H9 (cell line): Measurements from ENCODE around the gene STMN1. TPM values are rescaled to one million over a fixed set of nuclear protein-coding genes. Genes with fewer than 3 reads are reported as not detected.

Experiments used
- DNase-seq: peaks from one replicate; pipeline ENCODE4 v3.0.0-alpha.2; 2017
- H2AFZ ChIP-seq: one replicate; pipeline ENCODE4 v1.6.1; 2013; ENCODE audit warnings: mild to moderate bottlenecking, low read length, control low read depth, moderate library complexity
- H2AK5ac ChIP-seq: 2 replicates; pipeline ENCODE4 v1.6.1; 2013; ENCODE audit warnings: low read length, control low read depth, mixed read lengths; ENCODE audit not compliant: insufficient read length
- H2BK120ac ChIP-seq: one replicate; pipeline ENCODE4 v1.6.1; 2013; ENCODE audit warnings: low read depth, mild to moderate bottlenecking, low read length, control low read depth, inconsistent platforms; ENCODE audit not compliant: poor library complexity, severe bottlenecking
- H2BK12ac ChIP-seq: 2 replicates; pipeline ENCODE4 v1.6.1; 2013; ENCODE audit warnings: low read length, control low read depth, mixed read lengths, low read depth; ENCODE audit not compliant: insufficient read length
- H2BK15ac ChIP-seq: 2 replicates; pipeline ENCODE4 v1.6.1; 2013; ENCODE audit warnings: low read depth, low read length, control low read depth
- H2BK20ac ChIP-seq: one replicate; pipeline ENCODE4 v1.6.1; 2013; ENCODE audit warnings: low read depth, mild to moderate bottlenecking, low read length, control low read depth, inconsistent platforms; ENCODE audit not compliant: poor library complexity, severe bottlenecking
- H2BK5ac ChIP-seq: 2 replicates; pipeline ENCODE4 v1.6.1; 2013; ENCODE audit warnings: low read length, control low read depth, mixed read lengths; ENCODE audit not compliant: insufficient read length
- H3K14ac ChIP-seq: 2 replicates; pipeline ENCODE4 v1.6.1; 2013; ENCODE audit warnings: low read length, control low read depth; ENCODE audit not compliant: insufficient read depth
- H3K18ac ChIP-seq: 2 replicates; pipeline ENCODE4 v1.6.1; 2013; ENCODE audit warnings: low read depth, mild to moderate bottlenecking, mixed read lengths, low read length, control low read depth; ENCODE audit not compliant: insufficient read length
- H3K23ac ChIP-seq: 2 replicates; pipeline ENCODE4 v1.6.1; 2013; ENCODE audit warnings: low read length, control low read depth, mixed read lengths, low read depth; ENCODE audit not compliant: insufficient read length
- H3K23me2 ChIP-seq: 2 replicates; pipeline ENCODE4 v1.6.1; 2013; ENCODE audit warnings: low read depth, mild to moderate bottlenecking, mixed read lengths, low read length, control low read depth; ENCODE audit not compliant: insufficient read length, poor library complexity, severe bottlenecking
- H3K27ac ChIP-seq: 2 replicates; pipeline ENCODE4 v1.5.1; 2013; ENCODE audit warnings: low read length, control low read depth, mixed read lengths, low read depth; ENCODE audit not compliant: insufficient read length
- H3K27me3 ChIP-seq: 2 replicates; pipeline ENCODE4 v1.6.1; 2013; ENCODE audit warnings: low read length, control low read depth, inconsistent platforms; ENCODE audit not compliant: insufficient read depth
- H3K4ac ChIP-seq: 2 replicates; pipeline ENCODE4 v1.6.1; 2013; ENCODE audit warnings: low read depth, mild to moderate bottlenecking, control low read depth, inconsistent platforms, low read length, moderate library complexity
- H3K4me1 ChIP-seq: 2 replicates; pipeline ENCODE4 v1.6.1; 2013; ENCODE audit warnings: low read length, control low read depth, inconsistent platforms; ENCODE audit not compliant: insufficient read depth
- H3K4me2 ChIP-seq: 2 replicates; pipeline ENCODE4 v1.6.1; 2013; ENCODE audit warnings: low read length, control low read depth, mixed read lengths; ENCODE audit not compliant: insufficient read length, insufficient read depth
- H3K56ac ChIP-seq: 2 replicates; pipeline ENCODE4 v1.6.1; 2013; ENCODE audit warnings: low read depth, mild to moderate bottlenecking, mixed read lengths, low read length, control low read depth; ENCODE audit not compliant: insufficient read length
- H3K79me1 ChIP-seq: 2 replicates; pipeline ENCODE4 v1.6.1; 2013; ENCODE audit warnings: low read depth, mild to moderate bottlenecking, moderate library complexity, low read length, control low read depth, inconsistent platforms; ENCODE audit not compliant: insufficient read depth, poor library complexity, severe bottlenecking
- H3K79me2 ChIP-seq: 2 replicates; pipeline ENCODE4 v1.6.1; 2013; ENCODE audit warnings: low read length, control low read depth, inconsistent platforms; ENCODE audit not compliant: insufficient read depth
- H3K9ac ChIP-seq: 2 replicates; pipeline ENCODE4 v1.6.1; 2013; ENCODE audit warnings: low read length, control low read depth, mixed read lengths; ENCODE audit not compliant: insufficient read length; ENCODE audit errors: extremely low read depth
- H3K9me3 ChIP-seq: one replicate; pipeline ENCODE4 v1.6.1; 2013; ENCODE audit warnings: low read depth, low read length, inconsistent platforms; ENCODE audit not compliant: control insufficient read depth
- H3T11ph ChIP-seq: one replicate; pipeline ENCODE4 v1.6.1; 2013; ENCODE audit warnings: mild to moderate bottlenecking, low read length, control low read depth, inconsistent platforms
- H4K20me1 ChIP-seq: one replicate; pipeline ENCODE4 v1.6.1; 2013; ENCODE audit not compliant: control insufficient read depth, insufficient read length, insufficient read depth
- H4K5ac ChIP-seq: 2 replicates; pipeline ENCODE4 v1.6.1; 2013; ENCODE audit warnings: low read depth, mild to moderate bottlenecking, mixed read lengths, low read length, control low read depth; ENCODE audit not compliant: insufficient read length
- H4K8ac ChIP-seq: replicated peaks from 2 replicates; pipeline ENCODE4 v1.6.1; 2013; ENCODE audit warnings: low read length, control low read depth, mixed read lengths, low read depth; ENCODE audit not compliant: insufficient read length
- H4K91ac ChIP-seq: 2 replicates; pipeline ENCODE4 v1.6.1; 2013; ENCODE audit warnings: low read depth, mild to moderate bottlenecking, moderate library complexity, mixed read lengths, low read length, control low read depth; ENCODE audit not compliant: insufficient read length
- H3K27ac Mint-ChIP-seq, 3 experiments: 2 replicates in 2 of 3; 3 replicates in 1 of 3; pipeline ENCODE4 v1.8.0; 2020 to 2021; ENCODE audit warnings: mixed read lengths in 3 of 3, mild to moderate bottlenecking in 1 of 3, moderate library complexity in 1 of 3
- H3K27me3 Mint-ChIP-seq: 2 replicates; pipeline ENCODE4 v1.8.0; 2021; ENCODE audit warnings: low read depth, mild to moderate bottlenecking, moderate library complexity, mixed read lengths
- H3K36me3 Mint-ChIP-seq, 3 experiments: 2 replicates in 2 of 3; 3 replicates in 1 of 3; pipeline ENCODE4 v1.8.0; 2020 to 2021; ENCODE audit warnings: low read depth in 3 of 3, mixed read lengths in 3 of 3; ENCODE audit not compliant: insufficient read depth in 1 of 3
- H3K4me1 Mint-ChIP-seq, 2 experiments: 2 replicates each; pipeline ENCODE4 v1.8.0; 2020; ENCODE audit warnings: mixed read lengths in 2 of 2
- H3K4me3 Mint-ChIP-seq, 2 experiments: 2 replicates in 1 of 2; 3 replicates in 1 of 2; pipeline ENCODE4 v1.8.0; 2020 to 2021; ENCODE audit warnings: mild to moderate bottlenecking in 2 of 2, mixed read lengths in 2 of 2, moderate library complexity in 1 of 2
- H3K9me3 Mint-ChIP-seq, 2 experiments: 2 replicates in 1 of 2; 3 replicates in 1 of 2; pipeline ENCODE4 v1.8.0; 2020; ENCODE audit warnings: mild to moderate bottlenecking in 2 of 2, mixed read lengths in 2 of 2, moderate library complexity in 1 of 2
- WGBS: extraction: QIAGEN DNeasy Blood & Tissue Kit; methylation state at CpG from one replicate; pipeline ENCODE4 v1.1.7; 2013; ENCODE audit warnings: missing lambda C conversion rate, low lambda C conversion rate, mixed read lengths; ENCODE audit not compliant: insufficient read length; ENCODE audit errors: extremely low coverage; 5-methylcytosine and 5-hydroxymethylcytosine counted together
- total RNA-seq: library from RNA; stranded (reverse); gene quantifications from 2 replicates; pipeline ENCODE4 v1.2.1, GENCODE V29; 2021
- TF ChIP-seq, protein P1 (sequence below): fragments of 200-600 bp; sonication (generic); conservative IDR thresholded peaks from 3 replicates; pipeline ENCODE4 v1.8.0; 2021; ENCODE audit warnings: antibody characterized with exemption, mild to moderate bottlenecking

Gene STMN1
- total RNA-seq, 1 experiment from 2014 or later = 500 TPM

DNA sequence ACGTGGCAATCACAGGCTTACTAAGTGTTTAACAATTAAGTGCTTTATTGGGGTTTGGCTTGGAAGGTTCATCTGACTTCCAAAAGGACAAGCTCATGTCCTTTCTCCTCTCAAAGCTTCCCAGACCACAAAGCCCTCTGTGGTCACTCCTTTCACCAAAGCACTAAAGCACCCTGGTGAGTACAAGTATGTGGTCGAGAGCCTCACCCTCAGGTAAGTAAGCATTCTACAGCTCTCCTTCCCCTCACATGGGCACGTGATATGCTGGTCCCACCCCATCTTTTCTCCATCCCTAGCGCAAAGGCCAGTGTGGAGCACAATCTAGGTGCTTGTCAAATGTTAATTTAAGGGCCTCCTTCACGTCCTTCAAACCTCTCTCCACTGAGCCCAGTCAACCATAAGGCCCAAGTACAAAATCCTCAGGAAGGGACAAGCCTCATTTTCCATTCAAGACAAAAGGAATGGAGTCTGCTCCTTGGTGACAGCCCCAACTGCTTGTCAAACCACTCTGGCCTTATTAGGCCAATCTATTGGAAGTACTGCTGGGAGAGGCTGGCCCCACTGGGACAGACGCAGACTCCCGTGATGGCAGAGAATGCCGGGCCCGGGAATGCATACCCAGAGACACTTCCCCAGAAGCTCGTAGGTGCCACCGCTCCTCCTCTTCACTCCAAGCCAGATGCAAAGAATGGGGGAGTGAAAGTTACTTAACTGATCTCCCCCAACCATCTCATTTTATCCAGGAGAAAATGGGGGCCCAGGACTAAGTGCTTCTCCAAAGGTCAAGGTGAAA lies 7.8 kb downstream of the STMN1 start:
- TF ChIP-seq, protein P1, sequence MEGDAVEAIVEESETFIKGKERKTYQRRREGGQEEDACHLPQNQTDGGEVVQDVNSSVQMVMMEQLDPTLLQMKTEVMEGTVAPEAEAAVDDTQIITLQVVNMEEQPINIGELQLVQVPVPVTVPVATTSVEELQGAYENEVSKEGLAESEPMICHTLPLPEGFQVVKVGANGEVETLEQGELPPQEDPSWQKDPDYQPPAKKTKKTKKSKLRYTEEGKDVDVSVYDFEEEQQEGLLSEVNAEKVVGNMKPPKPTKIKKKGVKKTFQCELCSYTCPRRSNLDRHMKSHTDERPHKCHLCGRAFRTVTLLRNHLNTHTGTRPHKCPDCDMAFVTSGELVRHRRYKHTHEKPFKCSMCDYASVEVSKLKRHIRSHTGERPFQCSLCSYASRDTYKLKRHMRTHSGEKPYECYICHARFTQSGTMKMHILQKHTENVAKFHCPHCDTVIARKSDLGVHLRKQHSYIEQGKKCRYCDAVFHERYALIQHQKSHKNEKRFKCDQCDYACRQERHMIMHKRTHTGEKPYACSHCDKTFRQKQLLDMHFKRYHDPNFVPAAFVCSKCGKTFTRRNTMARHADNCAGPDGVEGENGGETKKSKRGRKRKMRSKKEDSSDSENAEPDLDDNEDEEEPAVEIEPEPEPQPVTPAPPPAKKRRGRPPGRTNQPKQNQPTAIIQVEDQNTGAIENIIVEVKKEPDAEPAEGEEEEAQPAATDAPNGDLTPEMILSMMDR = no peak
- no peak overlapping the region for H2AFZ ChIP-seq
- no peak overlapping the region for H2BK120ac ChIP-seq
- H2BK15ac ChIP-seq = no peak overlapping the region
- no peak overlapping the region for H3T11ph ChIP-seq
- Mint-ChIP-seq H3K9me3 (no peaks in the 10 kb centered on the region), H3K36me3 (peaks cover 37 to 54% (median 49%) of the 10 kb centered on the region in 3 experiments), H3K27me3 (no peaks in the 10 kb centered on the region), H3K4me1 (peaks cover 39 to 45% of the 10 kb centered on the region in 2 experiments), H3K4me3 (no peak overlapping the region), H3K27ac (peak overlapping the region; percentile 13 to 90 (median 58); a peak in 4 of 7 replicates)
- no peak overlapping the region for H3K27ac ChIP-seq
- no peak overlapping the region for H4K91ac ChIP-seq
- no peak overlapping the region for H3K14ac ChIP-seq
- no peaks in the 10 kb centered on the region for H3K27me3 ChIP-seq
- H3K4ac ChIP-seq = no peak overlapping the region
- no peak overlapping the region for H3K18ac ChIP-seq
- no peak overlapping the region for H2BK12ac ChIP-seq
- no peaks in the 10 kb centered on the region; the same call in 1 of the 2 replicates for H3K4me1 ChIP-seq
- peaks cover 3% of the 10 kb centered on the region; the same call in 1 of the 2 replicates for H3K79me2 ChIP-seq
- H2BK20ac ChIP-seq = no peak overlapping the region
- no peak overlapping the region for H4K8ac ChIP-seq
- DNase-seq = no peak
- no peak overlapping the region for H3K56ac ChIP-seq
- H3K79me1 ChIP-seq = peaks cover 3% of the 10 kb centered on the region
- H3K23ac ChIP-seq = no peak overlapping the region
- no peaks in the 10 kb centered on the region for H3K23me2 ChIP-seq
- H4K5ac ChIP-seq = no peak overlapping the region
- H2AK5ac ChIP-seq = no peak overlapping the region
- H3K4me2 ChIP-seq = no peak overlapping the region
- no peak overlapping the region for H3K9ac ChIP-seq
- H4K20me1 ChIP-seq = no peaks in the 10 kb centered on the region
- no peaks in the 10 kb centered on the region for H3K9me3 ChIP-seq
- WGBS = no CpG with 5 or more reads among the region's 11 CpGs
- H2BK5ac ChIP-seq = no peak overlapping the region
